KMS-11 (cell line): Measurements from ENCODE around the gene ANKMY2.

Source experiments
- H2AFZ ChIP-seq: fragments of 200-600 bp; sonication (generic); 2 replicates; pipeline ENCODE4 v1.6.1; 2016; ENCODE audit warnings: antibody characterized with exemption, mixed run types, low read depth
- H3K27ac ChIP-seq: fragments of 200-600 bp; sonication (generic); 2 replicates; pipeline ENCODE4 v1.6.1; 2016; ENCODE audit warnings: mild to moderate bottlenecking, mixed run types
- H3K27me3 ChIP-seq: fragments of 200-600 bp; sonication (generic); 2 replicates; pipeline ENCODE4 v1.6.1; 2017; ENCODE audit warnings: mild to moderate bottlenecking, low read depth, mixed run types, moderate library complexity; ENCODE audit not compliant: insufficient read depth
- H3K36me3 ChIP-seq: fragments of 200-600 bp; sonication (generic); 2 replicates; pipeline ENCODE4 v1.6.1; 2017; ENCODE audit warnings: mild to moderate bottlenecking, mixed run types; ENCODE audit not compliant: insufficient read depth
- H3K4me1 ChIP-seq: fragments of 200-600 bp; sonication (generic); 2 replicates; pipeline ENCODE4 v1.6.1; 2016; ENCODE audit warnings: mild to moderate bottlenecking, low read depth, mixed run types; ENCODE audit not compliant: poor library complexity, severe bottlenecking
- H3K4me2 ChIP-seq: fragments of 200-600 bp; sonication (generic); 2 replicates; pipeline ENCODE4 v1.7.0; 2016; ENCODE audit warnings: mild to moderate bottlenecking, mixed run types
- H3K4me3 ChIP-seq: fragments of 200-600 bp; sonication (generic); IDR thresholded peaks from 2 replicates; pipeline ENCODE4 v1.6.1; 2017; ENCODE audit warnings: low read depth, low read length, mixed read lengths; ENCODE audit not compliant: insufficient read depth
- H3K79me2 ChIP-seq: fragments of 200-600 bp; sonication (generic); 2 replicates; pipeline ENCODE4 v1.6.1; 2016; ENCODE audit warnings: low read depth, mixed run types; ENCODE audit not compliant: insufficient read depth
- H3K9ac ChIP-seq: fragments of 200-600 bp; sonication (generic); 2 replicates; pipeline ENCODE4 v1.6.1; 2016; ENCODE audit warnings: mild to moderate bottlenecking, mixed run types
- H4K20me1 ChIP-seq: fragments of 200-600 bp; sonication (generic); 2 replicates; pipeline ENCODE4 v1.6.1; 2016; ENCODE audit warnings: mild to moderate bottlenecking, mixed run types; ENCODE audit not compliant: insufficient read depth
- CTCF ChIP-seq: fragments of 200-600 bp; sonication (generic); conservative IDR thresholded peaks from 2 replicates; pipeline ENCODE4 v1.6.1; 2017; ENCODE audit warnings: low read depth, mild to moderate bottlenecking, antibody characterized with exemption, low read length, moderate library complexity, mixed read lengths

The ANKMY2 gene

GRCh38 chr7:16616542-16616941, 29.0 kb downstream of the ANKMY2 start:
- H3K4me3 ChIP-seq = no peak overlapping the region
- H2AFZ ChIP-seq = no peak overlapping the region
- H3K9ac ChIP-seq = no peak overlapping the region
- H3K27ac ChIP-seq = no peak overlapping the region
- no peaks in the 10 kb centered on the region for H4K20me1 ChIP-seq
- H3K4me2 ChIP-seq = no peak overlapping the region
- H3K79me2 ChIP-seq = no peaks in the 10 kb centered on the region
- H3K36me3 ChIP-seq = no peaks in the 10 kb centered on the region
- no peaks in the 10 kb centered on the region for H3K4me1 ChIP-seq
- no peak for TF ChIP-seq CTCF
- no peaks in the 10 kb centered on the region for H3K27me3 ChIP-seq

GRCh38 chr7:16616122-16616521, 29.4 kb downstream of the ANKMY2 start:
- H2AFZ ChIP-seq = no peak overlapping the region
- no peaks in the 10 kb centered on the region for H3K27me3 ChIP-seq
- no peaks in the 10 kb centered on the region for H3K79me2 ChIP-seq
- no peak overlapping the region for H3K4me2 ChIP-seq
- H3K4me3 ChIP-seq = no peak overlapping the region
- no peak for TF ChIP-seq CTCF
- no peaks in the 10 kb centered on the region for H3K36me3 ChIP-seq
- H3K9ac ChIP-seq = no peak overlapping the region
- no peaks in the 10 kb centered on the region for H3K4me1 ChIP-seq
- H3K27ac ChIP-seq = no peak overlapping the region
- no peaks in the 10 kb centered on the region for H4K20me1 ChIP-seq

- Histone ChIP-seq H2AFZ (no peak overlapping the region), H3K4me1 (no peaks in the 10 kb centered on the region), H3K4me3 (no peak overlapping the region), H3K36me3 (no peaks in the 10 kb centered on the region), H3K27me3 (no peaks in the 10 kb centered on the region), H3K9ac (no peak overlapping the region), H3K4me2 (no peak overlapping the region), H3K27ac (no peak overlapping the region), H4K20me1 (no peaks in the 10 kb centered on the region), H3K79me2 (no peaks in the 10 kb centered on the region)
- TF ChIP-seq CTCF = no peak
Observed at GRCh38 chr7:16615228-16615627, 30.3 kb downstream of the ANKMY2 start.

- Histone ChIP-seq H2AFZ (no peak overlapping the region), H3K4me1 (no peaks in the 10 kb centered on the region), H3K79me2 (no peaks in the 10 kb centered on the region), H3K27me3 (no peaks in the 10 kb centered on the region), H3K4me2 (no peak overlapping the region), H3K9ac (no peak overlapping the region), H4K20me1 (no peaks in the 10 kb centered on the region), H3K4me3 (no peak overlapping the region), H3K36me3 (no peaks in the 10 kb centered on the region; the same call in 1 of the 2 replicates), H3K27ac (no peak overlapping the region)
- TF ChIP-seq CTCF = no peak
Observed at GRCh38 chr7:16611711-16612110, 33.8 kb downstream of the ANKMY2 start.
